ENCODE measurements around the gene RPL13. TPM values are rescaled to one million over a fixed set of nuclear protein-coding genes. Genes with fewer than 3 reads are reported as not detected.
"Not testable (repeated sequence)": the region's sequence is repeated elsewhere in the genome, so short reads cannot be mapped to it uniquely, and the experiment has no call there.

RPL13 gene
- total RNA-seq, 4 donors from 2014 or later, result 2,633 to 11,472 (median 5,632) TPM

DNA sequence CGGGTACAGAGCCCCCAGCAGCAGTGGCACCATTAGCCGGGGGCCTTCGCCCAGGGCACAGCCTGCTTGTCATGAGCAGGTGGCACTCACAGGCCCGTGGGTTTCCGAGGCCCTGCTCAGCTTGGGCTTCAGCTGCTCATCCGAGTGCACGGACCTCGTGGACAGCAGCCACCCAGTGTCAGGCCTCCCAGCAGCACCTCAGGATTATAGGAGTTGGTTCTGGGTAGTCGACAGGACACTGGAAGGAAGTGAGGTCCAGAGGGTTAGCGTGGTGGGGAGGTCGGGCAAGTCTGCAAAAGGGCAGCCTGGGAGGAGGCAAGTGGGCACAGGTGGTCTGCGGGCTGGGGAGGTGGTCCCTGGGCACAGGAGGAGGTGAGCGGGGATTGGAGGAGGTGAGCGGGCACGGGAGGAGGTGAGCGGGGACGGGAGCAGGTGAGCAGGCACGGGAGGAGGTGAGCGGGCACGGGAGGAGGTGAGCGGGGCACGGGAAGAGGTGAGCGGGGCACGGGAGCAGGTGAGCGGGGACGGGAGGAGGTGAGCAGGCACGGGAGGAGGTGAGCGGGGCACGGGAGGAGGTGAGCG is 10.0 kb downstream of the RPL13 start:
- Histone ChIP-seq H3K4me1 (peaks cover 0 to 20% of the 10 kb centered on the region in 2 donors), H3K36me3 (no peaks in the 10 kb centered on the region), H3K9me3 (no peaks in the 10 kb centered on the region), H3K27ac (no peak overlapping the region), H3K4me3 (no peak overlapping the region), H3K27me3 (peaks cover 12% of the 10 kb centered on the region in 2 donors)
- no peak for TF ChIP-seq POLR2A (IDR thresholded peaks at IDR 0.05)
- TF ChIP-seq, protein P1, sequence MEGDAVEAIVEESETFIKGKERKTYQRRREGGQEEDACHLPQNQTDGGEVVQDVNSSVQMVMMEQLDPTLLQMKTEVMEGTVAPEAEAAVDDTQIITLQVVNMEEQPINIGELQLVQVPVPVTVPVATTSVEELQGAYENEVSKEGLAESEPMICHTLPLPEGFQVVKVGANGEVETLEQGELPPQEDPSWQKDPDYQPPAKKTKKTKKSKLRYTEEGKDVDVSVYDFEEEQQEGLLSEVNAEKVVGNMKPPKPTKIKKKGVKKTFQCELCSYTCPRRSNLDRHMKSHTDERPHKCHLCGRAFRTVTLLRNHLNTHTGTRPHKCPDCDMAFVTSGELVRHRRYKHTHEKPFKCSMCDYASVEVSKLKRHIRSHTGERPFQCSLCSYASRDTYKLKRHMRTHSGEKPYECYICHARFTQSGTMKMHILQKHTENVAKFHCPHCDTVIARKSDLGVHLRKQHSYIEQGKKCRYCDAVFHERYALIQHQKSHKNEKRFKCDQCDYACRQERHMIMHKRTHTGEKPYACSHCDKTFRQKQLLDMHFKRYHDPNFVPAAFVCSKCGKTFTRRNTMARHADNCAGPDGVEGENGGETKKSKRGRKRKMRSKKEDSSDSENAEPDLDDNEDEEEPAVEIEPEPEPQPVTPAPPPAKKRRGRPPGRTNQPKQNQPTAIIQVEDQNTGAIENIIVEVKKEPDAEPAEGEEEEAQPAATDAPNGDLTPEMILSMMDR (IDR thresholded peaks at IDR 0.05), result no peak
- intact Hi-C loops (cut with DNase I; ENCODE audit: low total_unique reads), result no loop called here
- no peak for DNase-seq

DNA sequence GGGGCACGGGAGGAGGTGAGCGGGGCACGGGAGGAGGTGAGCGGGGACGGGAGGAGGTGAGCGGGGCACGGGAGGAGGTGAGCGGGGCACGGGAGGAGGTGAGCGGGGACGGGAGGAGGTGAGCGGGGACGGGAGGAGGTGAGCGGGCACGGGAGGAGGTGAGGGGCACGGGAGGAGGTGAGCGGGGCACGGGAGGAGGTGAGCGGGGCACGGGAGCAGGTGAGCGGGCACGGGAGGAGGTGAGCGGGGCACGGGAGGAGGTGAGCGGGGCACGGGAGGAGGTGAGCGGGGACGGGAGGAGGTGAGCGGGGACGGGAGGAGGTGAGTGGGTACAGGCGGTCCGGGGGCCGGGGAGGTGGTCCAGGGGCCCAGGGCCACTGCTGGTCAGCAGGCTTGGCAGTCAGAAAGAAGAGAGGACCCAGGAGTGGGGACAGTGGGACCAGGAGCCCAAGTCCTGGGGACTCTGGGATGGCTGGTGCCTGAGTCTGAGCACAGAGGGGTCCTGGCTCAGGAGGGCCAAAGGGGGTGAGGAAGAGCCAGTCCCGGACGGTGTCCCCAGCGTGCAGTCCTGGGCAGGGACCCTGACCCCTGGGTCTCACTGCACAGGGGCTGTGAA is 10.6 kb downstream of the RPL13 start:
- H3K36me3 ChIP-seq; DNase-seq; H3K9me3 ChIP-seq; H3K27ac ChIP-seq; intact Hi-C loops (cut with DNase I; ENCODE audit: low total_unique reads); H3K4me3 ChIP-seq: not testable (repeated sequence)
- Histone ChIP-seq H3K27me3 (peaks cover 12 to 15% of the 10 kb centered on the region in 2 donors), H3K4me1 (peaks cover 0 to 20% of the 10 kb centered on the region in 2 donors)

DNA sequence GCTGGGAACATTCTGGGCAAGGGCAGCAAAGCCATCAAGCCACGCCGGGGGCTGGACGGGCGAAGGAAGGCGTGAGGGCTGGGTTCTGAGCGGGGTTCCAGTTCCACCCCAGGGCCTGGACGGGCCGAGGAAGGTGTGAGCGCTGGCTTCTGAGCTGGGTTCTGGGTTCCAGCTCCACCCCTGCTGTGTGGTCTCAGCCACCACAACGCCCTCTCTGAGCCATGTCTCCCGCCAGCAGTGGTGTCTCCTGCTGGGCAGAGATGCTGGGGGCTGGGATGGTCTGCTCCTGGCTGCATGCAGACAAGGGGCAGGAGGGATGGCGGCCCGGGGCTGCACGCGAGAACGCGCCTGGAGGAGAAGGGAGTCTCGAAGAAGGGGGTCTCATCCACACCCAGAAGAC is 11.2 kb downstream of the RPL13 start:
- no peak for TF ChIP-seq POLR2A (IDR thresholded peaks at IDR 0.05)
- TF ChIP-seq, protein P1 (IDR thresholded peaks at IDR 0.05), result no peak
- Histone ChIP-seq H3K27ac (no peak overlapping the region), H3K9me3 (no peaks in the 10 kb centered on the region), H3K4me1 (peaks cover 0 to 18% of the 10 kb centered on the region in 2 donors), H3K4me3 (no peak overlapping the region), H3K27me3 (peaks cover 12 to 15% of the 10 kb centered on the region in 2 donors), H3K36me3 (no peaks in the 10 kb centered on the region)
- intact Hi-C loops (cut with DNase I; ENCODE audit: low total_unique reads), result no loop called here
- no peak for DNase-seq

DNA sequence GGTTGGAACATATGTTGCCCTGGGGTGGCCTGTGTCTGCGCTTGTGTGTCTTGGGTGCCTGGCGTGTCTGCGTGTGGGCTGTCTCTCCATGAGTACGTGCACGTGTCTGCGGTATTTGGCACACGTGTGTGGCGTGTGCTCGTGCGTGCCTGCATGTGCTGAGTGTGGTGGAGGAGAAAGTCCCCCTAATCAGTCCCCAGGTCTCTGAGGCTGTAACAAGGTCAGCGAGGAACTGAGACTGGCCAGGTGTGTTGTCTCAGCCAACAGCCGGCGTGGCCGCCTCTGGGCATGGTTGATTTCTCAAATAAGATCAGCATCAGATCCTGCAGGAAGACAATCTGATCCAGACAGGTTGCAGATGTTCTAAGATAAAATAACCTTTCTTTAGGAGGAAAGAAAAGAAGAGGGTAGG is 11.6 kb downstream of the RPL13 start:
- Histone ChIP-seq H3K4me1 (peaks cover 0 to 18% of the 10 kb centered on the region in 2 donors), H3K36me3 (no peaks in the 10 kb centered on the region), H3K4me3 (no peak overlapping the region), H3K27me3 (peaks cover 12 to 15% of the 10 kb centered on the region in 2 donors), H3K9me3 (no peaks in the 10 kb centered on the region), H3K27ac (no peak overlapping the region)
- DNase-seq, result no peak
- TF ChIP-seq, protein P1 (IDR thresholded peaks at IDR 0.05), result no peak
- TF ChIP-seq POLR2A (IDR thresholded peaks at IDR 0.05), result no peak
- intact Hi-C loops (cut with DNase I; ENCODE audit: low total_unique reads), result no loop called here

DNA sequence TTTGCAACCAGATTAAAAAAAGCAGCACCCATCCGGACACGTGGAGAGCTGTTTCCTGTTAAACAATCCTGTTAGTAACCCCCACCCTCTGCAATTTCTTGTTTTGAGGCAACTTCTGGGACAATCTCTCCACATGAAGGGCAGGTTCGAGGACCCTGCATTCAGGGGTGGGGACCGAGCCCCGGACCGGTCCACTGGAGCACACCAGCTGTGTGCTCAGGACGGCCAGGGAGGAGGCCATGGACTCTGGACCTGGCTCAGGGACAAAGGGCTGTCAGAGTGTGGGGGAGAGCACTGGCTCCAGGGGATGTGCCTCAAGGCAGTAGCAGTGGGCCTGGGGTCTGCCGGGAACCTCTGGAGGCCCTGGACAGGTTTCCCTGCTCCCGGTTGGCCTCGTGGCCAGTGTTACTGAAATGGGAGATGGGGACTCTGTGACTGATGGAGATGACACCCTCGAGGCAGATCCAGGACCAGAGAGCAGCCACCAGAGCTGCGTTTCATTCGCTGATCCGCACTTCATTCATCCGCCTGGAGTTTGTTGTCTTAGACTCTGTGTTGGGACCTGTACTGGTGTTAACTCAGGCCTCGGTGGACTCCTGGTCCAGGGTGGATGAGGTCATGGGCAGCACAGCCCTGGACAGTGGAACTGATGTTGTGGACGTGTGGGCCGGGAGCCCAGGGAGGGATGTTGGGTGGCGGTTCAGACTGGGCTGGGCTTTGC is 12.2 kb downstream of the RPL13 start:
- DNase-seq, result no peak
- TF ChIP-seq, protein P1 (IDR thresholded peaks at IDR 0.05), result no peak
- TF ChIP-seq POLR2A (IDR thresholded peaks at IDR 0.05), result no peak
- Histone ChIP-seq H3K9me3 (no peaks in the 10 kb centered on the region), H3K4me1 (peaks cover 0 to 18% of the 10 kb centered on the region in 2 donors), H3K27me3 (peaks cover 12 to 15% of the 10 kb centered on the region in 2 donors), H3K4me3 (no peak overlapping the region), H3K36me3 (no peaks in the 10 kb centered on the region), H3K27ac (no peak overlapping the region)
- intact Hi-C loops (cut with DNase I; ENCODE audit: low total_unique reads), result no loop called here

All from uterus (tissue), 4 donors.